GM19372 (cell line): Measurements from ENCODE around the gene LSAMP.

ENCODE experiments used
- ATAC-seq: cut with Tn5 transposase; IDR thresholded peaks from one replicate; pipeline ENCODE4 v1.9.1; 2021; ENCODE audit warnings: mild to moderate bottlenecking, low read depth, moderate library complexity; ENCODE audit not compliant: unreplicated experiment

The LSAMP gene

DNA sequence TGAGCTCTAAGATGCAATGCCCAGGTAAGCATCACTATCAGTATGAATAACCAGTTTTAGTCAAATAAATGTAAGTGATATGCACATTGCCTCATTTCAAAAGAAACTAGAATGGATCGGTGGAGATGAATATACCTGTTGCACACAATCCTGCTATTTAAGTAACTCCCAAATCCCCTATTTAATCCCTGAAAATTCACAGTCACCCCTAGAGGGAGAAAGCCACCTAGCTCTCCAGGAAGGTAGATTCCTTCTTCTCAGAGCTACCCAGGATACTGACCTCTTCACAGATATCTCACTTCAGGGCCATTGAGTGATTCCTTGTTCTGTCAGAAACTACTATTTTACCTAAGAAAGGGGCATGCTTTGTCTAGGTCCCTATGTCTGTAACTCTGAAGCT is 11.7 kb downstream of the LSAMP start:
- ATAC-seq, result no peak

DNA sequence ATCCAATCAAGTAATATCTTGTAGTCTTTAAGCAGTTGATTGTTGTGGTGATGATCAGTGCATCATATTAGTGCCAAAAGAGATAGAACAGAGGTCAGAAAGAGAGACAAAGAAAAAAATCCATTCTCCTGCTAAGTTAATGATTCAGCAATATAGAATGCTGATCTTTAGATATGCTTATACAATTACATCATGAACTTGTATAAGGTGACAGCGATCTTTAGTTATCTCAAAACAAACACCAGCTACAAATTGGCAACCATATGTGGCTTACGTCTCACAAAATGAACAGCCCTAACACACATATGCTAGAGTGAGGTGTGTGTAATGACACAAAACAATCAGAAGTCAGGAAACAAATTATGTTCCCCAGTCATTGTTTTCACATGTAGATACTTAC is 12.5 kb downstream of the LSAMP start:
- ATAC-seq, result no peak

DNA sequence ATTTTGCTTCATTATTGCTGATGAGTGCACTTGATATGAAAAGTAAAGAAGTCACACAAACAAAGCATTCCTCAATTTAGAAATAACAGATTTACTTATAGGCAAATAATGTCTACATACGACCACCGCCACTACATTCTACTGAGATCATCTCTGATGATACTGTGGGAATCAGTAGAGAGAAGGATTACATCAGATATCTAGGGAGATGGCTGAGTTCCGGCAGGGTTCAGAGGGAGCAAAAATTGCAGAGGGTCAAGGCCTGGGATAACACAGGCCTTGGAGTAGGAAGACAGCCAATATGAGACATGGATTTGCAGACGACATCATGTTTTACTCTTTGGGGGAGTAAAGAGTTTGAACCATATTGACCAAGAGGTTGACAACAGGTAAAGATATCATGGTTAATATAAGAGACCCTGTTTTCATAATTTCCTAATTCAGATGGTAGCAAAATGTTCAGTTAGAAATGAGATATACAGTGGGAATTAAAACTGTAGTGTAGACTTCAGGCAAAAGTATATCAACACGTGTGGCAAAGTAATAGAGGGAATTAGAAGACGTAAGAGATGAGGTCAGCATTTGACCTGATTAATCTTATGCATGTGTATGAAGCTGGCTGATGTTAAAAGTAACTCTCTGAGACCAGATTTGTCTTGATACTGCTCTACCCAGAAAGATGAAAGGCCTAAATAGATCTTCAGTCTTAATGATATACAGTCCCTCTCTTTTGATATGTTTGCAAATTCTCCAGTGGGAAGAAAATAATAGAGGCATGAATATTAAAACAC is 15.6 kb downstream of the LSAMP start:
- ATAC-seq, result no peak

DNA sequence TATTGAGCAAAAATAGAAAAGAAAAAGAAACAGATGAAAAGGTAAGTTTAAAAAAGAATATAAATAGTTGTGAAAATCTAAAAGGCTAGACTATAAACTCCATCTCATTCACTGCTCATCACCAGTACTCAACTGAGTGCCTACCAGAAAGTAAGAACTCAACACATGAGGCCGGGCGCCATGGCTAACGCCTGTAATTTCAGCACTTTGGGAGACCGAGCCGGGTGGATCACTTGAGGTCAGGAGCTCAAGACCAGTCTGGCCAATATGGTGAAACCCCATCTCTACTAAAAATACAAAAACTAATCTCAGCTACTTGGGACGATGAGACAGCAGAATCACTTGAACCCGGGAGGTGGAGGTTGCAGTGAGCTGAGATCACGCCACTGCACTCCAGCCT is 19.3 kb downstream of the LSAMP start:
- no peak for ATAC-seq

DNA sequence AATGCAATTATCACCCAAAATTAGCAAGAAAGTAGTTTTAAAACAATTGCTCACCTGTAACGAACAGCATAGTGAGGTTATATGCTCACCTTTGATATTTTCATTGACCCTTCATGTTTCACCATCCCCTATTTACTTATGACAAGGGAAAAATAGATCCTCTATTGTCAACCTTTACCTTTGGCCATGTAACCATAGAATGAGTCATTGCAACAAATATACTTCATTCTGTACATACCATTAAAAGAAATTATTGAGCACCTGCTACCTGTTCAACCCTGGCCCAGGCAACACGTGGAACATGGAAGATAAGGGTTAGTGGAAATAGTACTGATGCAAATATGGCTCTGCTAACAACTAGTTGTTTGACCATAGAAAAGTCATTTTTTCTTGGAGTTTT is 20.2 kb downstream of the LSAMP start:
- ATAC-seq, result no peak

DNA sequence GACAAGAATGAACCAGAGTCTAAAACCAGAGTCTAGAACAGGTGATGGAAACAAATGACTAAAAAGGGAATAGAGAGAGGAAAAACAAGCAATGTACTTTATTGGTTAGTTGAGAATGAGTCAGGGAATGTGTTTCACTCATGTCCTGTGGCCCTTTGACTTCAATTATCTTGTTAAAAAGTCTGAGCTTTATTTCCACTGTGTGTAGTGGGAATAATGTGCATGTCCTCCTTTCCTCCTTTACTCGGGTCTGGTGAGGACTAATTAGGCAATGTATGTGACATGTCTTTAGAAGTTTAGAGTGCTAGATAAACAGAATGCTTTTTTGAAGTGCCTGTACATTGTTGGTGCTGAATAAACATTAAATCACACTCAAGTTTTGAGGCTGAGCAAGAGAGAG is 21.3 kb downstream of the LSAMP start:
- no peak for ATAC-seq

DNA sequence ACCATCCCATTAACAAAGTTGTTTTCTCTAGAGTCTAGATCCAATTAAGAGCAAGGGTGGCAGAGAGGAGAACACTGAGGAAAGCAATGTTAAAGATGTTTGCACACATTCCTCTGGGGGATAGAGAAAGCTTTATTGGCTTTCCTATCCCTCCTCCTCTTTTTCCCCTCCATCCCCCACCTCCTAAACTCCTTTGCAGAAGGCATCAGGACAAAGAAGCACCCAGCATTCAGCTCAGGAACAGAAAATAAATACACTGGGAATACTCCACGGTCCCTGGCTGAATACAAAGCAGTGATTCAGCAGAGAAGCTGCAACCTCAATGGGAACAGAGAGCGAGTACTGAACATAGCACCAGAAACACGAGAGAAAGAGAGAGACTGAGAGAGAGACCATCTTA is 21.9 kb downstream of the LSAMP start:
- no peak for ATAC-seq

DNA sequence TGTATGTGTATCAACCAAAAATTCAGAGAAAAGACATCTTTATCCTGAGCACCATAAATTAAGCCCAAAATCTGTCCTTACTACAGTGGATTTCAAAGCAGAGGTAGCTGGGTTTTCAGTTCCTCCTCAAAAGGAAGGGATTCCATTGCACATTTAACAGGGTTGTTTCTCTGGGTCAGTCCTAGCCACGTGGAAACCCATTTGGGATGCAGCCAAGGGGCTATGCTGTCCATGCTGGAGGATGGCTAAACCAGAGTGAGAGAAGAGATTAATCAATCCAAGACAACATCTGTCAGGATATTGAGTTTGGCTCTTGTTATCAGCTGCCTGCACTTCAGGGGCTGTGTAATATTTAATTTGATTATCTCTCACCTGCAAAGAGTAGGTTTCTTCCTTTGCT is 28.1 kb downstream of the LSAMP start:
- no peak for ATAC-seq

DNA sequence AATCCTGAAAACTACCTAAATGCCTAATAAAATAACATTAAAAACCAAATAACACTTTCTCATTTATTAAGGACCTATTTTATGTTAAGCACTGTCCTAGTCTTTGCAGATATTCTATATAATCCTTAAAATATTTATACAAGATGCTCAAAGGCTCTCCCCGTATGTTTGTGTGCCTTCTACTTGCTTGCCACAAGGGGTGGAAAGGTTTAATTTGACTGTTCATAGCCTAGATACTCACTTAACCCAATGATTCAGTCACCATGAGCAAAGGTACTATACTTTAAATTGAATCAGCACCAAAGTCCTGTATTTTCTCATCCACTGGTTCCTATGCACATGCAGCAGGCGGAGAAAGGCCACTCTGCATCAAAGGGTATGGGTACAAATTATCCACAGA is 32.0 kb downstream of the LSAMP start:
- no peak for ATAC-seq

DNA sequence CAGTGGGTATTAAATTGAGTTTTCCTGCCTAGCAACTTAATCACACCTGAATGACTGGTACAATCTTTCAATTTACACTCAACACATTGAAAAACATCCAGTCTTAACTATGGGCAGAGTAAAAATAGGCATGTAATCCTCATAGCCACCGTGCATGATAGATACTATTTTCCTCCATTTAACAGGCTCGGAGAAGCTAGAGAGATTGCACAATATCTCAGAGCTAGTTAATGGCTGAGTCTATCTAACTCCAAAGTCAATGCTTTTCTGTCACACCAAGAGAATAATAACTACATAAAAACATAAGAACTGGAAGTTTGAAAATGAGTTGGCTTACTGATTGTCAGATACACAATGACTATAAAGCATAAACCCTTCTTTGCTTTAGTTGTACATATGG is 36.8 kb downstream of the LSAMP start:
- no peak for ATAC-seq

DNA sequence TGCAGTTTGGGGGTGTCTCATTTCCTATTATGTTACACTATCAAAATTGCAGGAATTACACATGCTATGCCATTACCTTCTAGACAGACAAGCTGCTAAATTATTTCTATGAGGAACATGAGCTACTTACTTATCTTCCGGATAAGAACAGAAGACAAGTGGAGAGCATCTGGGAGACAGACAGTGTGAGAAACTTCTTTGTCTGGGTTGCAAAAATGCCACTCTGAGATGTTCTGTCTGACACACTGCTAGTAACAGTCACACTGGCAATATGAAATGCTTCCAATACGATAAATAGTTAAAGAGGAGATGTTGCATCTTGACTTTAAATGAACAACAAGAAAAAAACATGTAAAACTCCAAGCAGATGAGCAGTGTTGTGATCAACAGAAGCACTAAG is 40.1 kb downstream of the LSAMP start:
- ATAC-seq, result no peak

DNA sequence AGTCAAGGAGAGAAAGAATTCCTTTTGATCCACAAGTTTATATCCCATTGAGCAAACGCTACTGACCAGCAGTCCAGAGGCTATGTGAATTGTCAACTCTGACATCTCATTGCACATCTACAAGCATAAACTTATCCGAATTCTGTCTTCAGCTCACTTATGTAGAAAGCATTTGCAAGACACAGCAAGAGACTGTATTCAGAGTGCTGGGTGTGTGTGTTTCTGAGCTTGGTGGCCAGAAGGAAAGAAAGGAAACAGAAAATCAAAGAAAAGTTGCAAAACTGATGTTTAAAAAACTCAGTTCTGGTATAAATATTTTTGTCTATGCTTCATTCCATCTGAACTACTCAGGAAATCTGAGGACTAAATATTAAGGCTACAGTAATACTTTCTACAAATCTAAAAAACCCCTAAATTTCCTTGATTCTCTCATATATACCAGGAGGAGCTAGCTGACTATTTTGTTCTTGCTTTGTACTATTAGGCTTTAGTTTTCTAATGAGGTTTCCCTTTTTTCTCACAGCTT is 45.5 kb downstream of the LSAMP start:
- ATAC-seq, result no peak

DNA sequence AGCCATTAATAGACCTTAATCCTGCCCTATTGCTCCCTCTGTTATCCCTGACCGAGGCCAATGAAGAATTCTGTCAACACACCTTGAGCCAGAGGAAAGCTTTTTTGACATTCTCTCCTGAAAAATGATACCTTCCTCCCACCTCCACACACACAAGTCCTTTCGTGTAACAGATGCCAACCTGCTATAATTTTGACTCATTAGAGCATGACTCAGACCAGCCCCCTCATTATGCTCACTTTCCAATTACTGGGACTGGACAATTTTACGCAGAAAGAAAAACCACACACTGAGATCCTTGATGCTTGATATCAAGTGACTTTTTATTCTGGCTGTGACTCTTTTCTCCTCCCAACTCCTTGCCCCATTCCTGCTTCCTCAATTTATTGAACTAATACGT is 50.9 kb downstream of the LSAMP start:
- ATAC-seq, result no peak

DNA sequence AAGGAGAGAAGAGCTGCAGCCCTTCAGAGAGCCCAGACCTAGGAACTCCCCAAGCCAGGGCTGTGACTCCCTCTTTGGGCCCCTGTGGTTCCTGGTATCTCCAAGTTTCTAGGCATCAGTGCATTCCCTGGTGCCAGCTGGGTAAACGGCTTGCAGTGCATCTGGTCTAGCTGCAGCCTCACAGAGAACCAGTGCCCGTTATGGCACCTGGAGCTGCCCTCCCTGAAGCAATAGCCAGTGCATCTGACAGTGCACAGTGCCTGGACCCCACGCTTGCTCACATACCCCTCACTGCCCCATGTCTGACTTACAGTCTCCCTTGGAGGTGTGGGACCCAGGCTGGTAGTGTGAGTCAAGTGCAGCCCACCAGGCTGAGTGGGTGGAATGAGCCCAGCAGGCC is 52.1 kb downstream of the LSAMP start:
- ATAC-seq, result no peak

DNA sequence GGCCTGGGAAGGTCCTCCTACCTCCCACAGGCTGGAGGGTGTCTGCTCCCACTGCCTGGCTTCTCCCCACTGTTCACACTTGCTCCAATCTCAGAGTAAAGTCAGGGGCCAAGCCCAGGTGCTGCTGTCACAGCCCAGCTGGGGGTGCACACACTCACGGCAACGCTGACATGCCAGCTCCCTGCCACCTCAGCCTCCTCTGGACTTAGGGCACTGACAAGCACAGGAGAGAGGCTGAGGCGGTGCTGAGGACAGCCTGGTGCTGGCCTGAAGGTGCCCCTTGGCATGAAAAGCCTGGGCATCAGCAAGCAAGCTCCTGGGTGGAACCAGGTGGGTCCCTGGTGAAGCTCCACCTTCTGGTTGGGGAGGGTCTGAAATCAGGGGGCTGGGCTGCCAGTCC is 53.0 kb downstream of the LSAMP start:
- ATAC-seq, result no peak

DNA sequence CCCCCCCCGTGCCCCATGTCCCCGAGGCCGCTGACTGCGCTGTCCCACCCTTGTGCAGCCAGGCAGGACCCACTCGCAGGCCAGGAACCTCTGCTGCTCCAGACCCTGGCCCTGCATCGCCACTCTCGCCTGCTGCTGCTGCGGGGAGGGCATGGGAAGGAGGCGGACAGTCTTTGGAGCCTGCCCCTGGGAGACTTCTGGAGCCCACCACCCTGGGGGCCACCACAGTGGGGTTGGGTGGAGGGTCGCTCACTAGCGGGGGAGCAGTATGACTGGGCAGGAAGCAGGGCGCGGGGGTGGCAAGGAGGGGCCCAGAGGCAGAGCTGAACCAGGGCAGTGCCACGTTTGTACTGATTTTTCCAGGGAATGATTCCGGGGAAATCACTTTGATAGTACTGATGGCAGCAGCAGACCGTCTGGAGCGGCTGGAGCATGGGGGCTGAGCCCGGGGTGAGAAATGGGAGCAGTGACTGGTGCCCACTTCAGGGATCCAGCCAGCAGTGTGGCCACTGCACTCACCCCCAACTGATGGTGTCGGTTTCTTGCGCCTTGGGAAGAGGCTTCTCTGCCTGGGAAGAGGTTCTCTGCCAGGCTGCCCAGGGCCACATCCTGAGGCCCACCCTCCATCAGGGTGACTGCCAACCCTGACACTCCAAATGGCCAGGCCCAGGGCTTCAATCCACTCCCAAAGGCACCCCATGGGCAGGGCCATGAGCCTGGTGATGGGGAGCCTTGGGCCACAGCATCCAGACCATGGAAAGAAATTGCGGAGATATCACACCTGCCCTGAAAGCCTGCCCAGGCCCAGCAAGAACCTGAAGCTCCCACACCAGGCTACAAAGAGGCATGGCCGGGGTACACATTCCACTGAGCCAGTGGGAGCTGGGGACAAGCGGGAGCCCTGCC is 53.7 kb downstream of the LSAMP start:
- ATAC-seq, result no peak

DNA sequence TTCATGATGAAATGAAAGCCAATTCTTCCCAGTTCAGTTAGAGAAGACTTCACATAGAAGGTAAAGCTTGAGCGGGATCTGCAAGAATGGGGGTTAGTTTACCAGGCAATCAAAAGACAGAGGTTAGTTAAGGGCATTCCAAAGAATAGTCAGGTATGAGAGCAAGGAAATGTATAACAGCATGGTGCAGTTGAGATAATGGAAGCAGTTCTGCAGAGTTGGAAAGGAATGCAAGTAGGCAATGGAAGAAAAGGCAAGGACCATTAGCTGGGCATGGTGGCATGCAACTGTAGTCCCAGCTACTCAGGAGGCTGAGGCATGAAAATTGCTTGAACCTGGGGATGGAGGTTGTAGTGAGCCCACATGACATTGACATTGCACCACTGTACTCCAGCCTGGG is 55.0 kb downstream of the LSAMP start:
- no peak for ATAC-seq

DNA sequence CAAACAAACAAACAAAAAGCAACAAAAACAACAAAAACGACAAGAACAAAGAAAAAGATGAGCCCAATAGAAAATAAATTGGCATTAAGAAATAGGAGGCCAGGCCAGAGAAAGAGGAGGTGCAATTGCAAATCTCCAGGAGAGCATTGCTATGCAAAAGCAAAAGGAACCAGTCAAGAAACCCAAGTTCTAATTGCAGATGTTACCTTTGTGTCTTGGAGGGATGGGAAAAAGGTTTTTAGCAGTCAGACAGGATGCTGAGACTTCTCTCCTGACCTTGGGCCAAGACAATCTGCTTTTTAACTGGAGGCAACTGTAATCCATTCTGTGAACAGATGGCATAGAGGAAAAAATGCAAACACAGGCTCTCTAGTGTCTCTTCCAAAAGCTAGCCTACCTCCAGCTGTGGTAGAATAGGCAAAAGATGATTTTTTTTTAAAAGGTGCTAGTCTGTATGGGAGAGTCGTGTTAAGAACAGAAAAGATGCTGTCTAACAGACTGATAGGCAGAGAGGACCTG is 56.4 kb downstream of the LSAMP start:
- ATAC-seq, result no peak

DNA sequence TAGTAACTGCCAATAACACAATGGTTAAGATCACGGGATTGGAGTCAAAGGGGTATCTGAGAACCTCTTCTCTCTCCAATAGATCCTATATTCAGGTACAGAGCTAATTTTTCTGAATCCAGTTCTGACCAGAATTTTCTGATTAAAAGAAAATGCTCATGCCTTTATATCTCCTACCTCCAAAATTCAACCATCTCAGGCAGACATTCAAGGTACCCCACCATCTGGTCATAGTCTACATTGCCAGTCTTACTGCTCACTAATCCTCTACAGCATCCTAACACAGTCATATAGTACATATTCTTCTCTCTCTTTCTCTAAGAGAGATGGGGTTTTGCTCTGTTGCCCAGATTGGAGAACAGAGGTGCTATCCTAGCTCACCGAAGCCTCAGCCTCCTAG is 59.1 kb downstream of the LSAMP start:
- no peak for ATAC-seq

DNA sequence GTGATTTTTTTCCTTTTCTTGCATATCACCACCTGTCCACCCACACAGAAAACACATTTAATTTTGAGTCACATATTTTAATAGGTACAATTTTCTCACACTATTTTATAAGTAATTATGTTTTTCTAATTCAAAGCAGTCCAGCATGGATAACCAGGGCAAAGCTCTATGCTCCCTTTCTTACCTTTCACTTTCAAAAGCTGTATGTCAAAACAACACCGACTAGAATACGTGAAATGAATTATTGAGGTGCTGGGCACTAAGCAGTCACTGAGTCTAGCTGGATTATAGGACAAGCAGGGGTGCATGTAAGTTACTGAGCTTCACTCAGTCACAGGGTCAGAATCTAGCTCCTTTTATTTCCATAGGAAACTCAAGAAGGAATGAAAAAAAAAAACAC is 60.6 kb downstream of the LSAMP start:
- ATAC-seq, result no peak

DNA sequence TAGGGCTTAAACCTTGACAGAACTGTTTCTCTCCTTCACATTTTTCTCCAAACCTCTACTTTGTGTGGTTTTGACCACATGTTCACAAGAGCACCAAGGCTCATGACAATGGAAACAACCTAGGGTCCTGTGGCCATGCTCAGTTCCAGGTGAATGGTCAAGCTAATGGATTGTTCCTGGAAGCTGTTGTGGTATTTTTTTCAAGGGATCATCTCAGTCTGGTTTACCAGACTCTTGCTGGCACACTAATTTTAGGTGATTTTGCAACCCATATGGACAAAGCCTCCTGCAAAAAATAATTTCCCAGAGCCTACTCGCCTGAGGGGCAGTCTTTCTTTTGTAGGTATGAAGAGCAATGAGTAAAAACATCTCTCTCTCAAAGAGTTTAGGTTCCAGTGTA is 67.2 kb downstream of the LSAMP start:
- ATAC-seq, result no peak
